ENCODE measurements around the gene SORCS3.

DNA sequence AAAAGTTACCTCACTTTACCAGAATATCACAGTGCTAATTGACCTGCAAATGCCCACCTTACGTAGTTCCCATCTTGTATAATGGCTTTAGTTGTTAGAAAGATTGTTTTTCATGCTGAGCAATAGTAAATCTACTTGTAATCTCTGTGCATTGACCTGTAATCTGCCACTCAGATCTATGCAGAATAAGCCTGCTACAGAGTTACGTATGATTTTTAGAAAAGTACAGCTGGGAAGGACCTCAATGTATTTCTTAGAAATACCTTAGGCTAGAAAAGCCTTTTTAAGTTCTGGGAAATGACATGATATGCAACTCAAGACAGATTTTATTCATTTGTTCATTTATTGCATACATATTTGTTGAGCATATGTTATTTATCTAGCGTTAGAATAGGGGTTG, 530.9 kb downstream of the SORCS3 start:
- TF ChIP-seq, protein P1, sequence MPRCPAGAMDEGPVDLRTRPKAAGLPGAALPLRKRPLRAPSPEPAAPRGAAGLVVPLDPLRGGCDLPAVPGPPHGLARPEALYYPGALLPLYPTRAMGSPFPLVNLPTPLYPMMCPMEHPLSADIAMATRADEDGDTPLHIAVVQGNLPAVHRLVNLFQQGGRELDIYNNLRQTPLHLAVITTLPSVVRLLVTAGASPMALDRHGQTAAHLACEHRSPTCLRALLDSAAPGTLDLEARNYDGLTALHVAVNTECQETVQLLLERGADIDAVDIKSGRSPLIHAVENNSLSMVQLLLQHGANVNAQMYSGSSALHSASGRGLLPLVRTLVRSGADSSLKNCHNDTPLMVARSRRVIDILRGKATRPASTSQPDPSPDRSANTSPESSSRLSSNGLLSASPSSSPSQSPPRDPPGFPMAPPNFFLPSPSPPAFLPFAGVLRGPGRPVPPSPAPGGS (IDR thresholded peaks at IDR 0.05; ENCODE audit: borderline replicate concordance, insufficient read depth, low read depth, low read length, poor library complexity, severe bottlenecking): no peak
- TF ChIP-seq YY1 (IDR thresholded peaks at IDR 0.05; ENCODE audit: low read depth, low read length) (no peak), IKZF1 (conservative IDR thresholded peaks at IDR 0.05) (no peak)

Measured in GM12878 (cell line).